ENCODE data around the gene MAPK12. TPM values are rescaled to one million over a fixed set of nuclear protein-coding genes. Genes with fewer than 3 reads are reported as not detected.

Gene MAPK12
- total and polyA plus RNA-seq, 2 donors from 2014 or later, result 13.4 to 15.9 TPM

DNA sequence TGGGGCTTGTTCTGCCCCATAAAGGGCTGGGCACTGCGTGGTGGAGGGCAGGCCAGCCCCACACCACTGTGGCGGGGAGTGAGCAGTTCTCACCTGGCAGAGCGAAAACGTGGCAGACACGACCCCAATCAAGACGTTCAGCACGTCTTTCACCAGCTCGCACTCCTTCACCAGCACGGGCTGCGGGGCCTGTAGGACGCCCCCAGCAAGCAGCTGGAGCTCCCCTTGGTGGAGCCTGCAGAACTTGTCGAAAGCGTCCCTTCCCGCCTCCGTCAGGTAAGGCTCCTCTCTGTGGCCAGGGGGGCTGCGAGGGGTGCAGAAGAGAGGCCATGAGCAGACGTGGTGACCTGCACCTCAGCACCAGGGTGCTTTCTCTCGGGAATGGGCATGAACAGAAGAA is 28.3 kb downstream of the MAPK12 start:
- Histone ChIP-seq H3K27ac (ENCODE audit: low read depth in 2 of 2, low read length in 2 of 2) (no peak overlapping the region), H3K9me3 (ENCODE audit: control insufficient read depth in 2 of 3, insufficient read depth in 1 of 3, low read length in 3 of 3) (no peaks in the 10 kb centered on the region), H3K4me3 (ENCODE audit: low read length in 3 of 3) (no peak overlapping the region), H3K36me3 (ENCODE audit: control insufficient read depth in 2 of 3, insufficient read depth in 3 of 3, low read length in 3 of 3) (peaks cover 0 to 8% (median 5%) of the 10 kb centered on the region in 3 donors), H3K9ac (ENCODE audit: low read length in 3 of 3) (no peak overlapping the region), H3K27me3 (ENCODE audit: control insufficient read depth, insufficient read depth, low read length) (no peaks in the 10 kb centered on the region), H3K4me1 (ENCODE audit: control insufficient read depth in 2 of 3, insufficient read depth in 2 of 3, low read depth in 1 of 3, low read length in 3 of 3) (no peaks in the 10 kb centered on the region)
- intact Hi-C loops (cut with DNase I), result no loop called here
- TF ChIP-seq, protein P1, sequence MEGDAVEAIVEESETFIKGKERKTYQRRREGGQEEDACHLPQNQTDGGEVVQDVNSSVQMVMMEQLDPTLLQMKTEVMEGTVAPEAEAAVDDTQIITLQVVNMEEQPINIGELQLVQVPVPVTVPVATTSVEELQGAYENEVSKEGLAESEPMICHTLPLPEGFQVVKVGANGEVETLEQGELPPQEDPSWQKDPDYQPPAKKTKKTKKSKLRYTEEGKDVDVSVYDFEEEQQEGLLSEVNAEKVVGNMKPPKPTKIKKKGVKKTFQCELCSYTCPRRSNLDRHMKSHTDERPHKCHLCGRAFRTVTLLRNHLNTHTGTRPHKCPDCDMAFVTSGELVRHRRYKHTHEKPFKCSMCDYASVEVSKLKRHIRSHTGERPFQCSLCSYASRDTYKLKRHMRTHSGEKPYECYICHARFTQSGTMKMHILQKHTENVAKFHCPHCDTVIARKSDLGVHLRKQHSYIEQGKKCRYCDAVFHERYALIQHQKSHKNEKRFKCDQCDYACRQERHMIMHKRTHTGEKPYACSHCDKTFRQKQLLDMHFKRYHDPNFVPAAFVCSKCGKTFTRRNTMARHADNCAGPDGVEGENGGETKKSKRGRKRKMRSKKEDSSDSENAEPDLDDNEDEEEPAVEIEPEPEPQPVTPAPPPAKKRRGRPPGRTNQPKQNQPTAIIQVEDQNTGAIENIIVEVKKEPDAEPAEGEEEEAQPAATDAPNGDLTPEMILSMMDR (IDR thresholded peaks at IDR 0.05; ENCODE audit: borderline replicate concordance, extremely low read depth, insufficient read depth), result no peak
- FAIRE-seq (no peak), DNase-seq (peak in 1 of 5 donors; percentile 71)

DNA sequence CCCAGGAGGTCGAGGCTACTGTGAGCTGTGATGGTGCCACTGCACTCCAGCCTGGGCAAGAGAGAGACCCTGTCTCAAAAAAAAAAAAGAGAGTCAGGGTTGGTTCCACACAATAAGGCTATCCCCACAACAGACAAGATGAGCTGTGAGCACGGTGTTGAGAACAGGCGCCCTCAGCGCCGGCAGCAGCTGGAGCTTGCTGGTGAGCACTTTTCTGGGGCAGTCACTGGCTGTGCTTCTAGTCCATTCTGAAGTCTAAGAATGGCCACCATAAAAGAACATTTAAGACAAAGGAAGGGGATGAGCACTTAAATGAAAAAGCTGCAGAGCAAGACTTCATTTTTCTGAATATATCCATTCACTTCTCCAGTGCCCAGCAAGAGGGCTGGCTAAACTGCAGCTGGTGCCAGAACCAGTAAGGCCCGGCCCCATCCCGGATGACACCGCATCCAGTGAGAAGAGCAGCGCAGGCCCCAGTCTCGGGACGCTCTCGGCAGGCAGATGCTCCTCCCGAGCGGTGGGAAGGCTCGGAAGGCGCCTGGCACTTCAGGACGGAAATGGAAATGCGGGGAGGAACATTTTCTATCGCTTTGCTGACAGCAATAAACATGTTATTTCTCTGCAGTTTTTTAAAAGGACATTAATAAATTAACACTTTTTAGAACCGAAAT is 28.9 kb downstream of the MAPK12 start:
- Histone ChIP-seq H3K27ac (ENCODE audit: low read depth in 2 of 2, low read length in 2 of 2) (no peak overlapping the region), H3K4me1 (ENCODE audit: control insufficient read depth in 2 of 3, insufficient read depth in 2 of 3, low read depth in 1 of 3, low read length in 3 of 3) (no peaks in the 10 kb centered on the region), H3K36me3 (ENCODE audit: control insufficient read depth in 2 of 3, insufficient read depth in 3 of 3, low read length in 3 of 3) (peaks cover 0 to 8% (median 5%) of the 10 kb centered on the region in 3 donors), H3K9me3 (ENCODE audit: control insufficient read depth in 2 of 3, insufficient read depth in 1 of 3, low read length in 3 of 3) (no peaks in the 10 kb centered on the region), H3K9ac (ENCODE audit: low read length in 3 of 3) (no peak overlapping the region), H3K27me3 (ENCODE audit: control insufficient read depth, insufficient read depth, low read length) (no peaks in the 10 kb centered on the region), H3K4me3 (ENCODE audit: low read length in 3 of 3) (no peak overlapping the region)
- intact Hi-C loops (cut with DNase I), result no loop called here
- DNase-seq (no peak), FAIRE-seq (no peak)
- TF ChIP-seq, protein P1 (IDR thresholded peaks at IDR 0.05; ENCODE audit: borderline replicate concordance, extremely low read depth, insufficient read depth), result no peak

GRCh38 chr22:50229370-50229769 is 32.1 kb downstream of the MAPK12 start:
- intact Hi-C loops (cut with DNase I), result no loop called here
- FAIRE-seq (no peak), DNase-seq (no peak)
- Histone ChIP-seq H3K4me3 (ENCODE audit: low read length in 3 of 3) (no peak overlapping the region), H3K27me3 (ENCODE audit: control insufficient read depth, insufficient read depth, low read length) (no peaks in the 10 kb centered on the region), H3K36me3 (ENCODE audit: control insufficient read depth in 2 of 3, insufficient read depth in 3 of 3, low read length in 3 of 3) (peaks cover 0 to 11% (median 9%) of the 10 kb centered on the region in 3 donors), H3K4me1 (ENCODE audit: control insufficient read depth in 2 of 3, insufficient read depth in 2 of 3, low read depth in 1 of 3, low read length in 3 of 3) (no peaks in the 10 kb centered on the region), H3K27ac (ENCODE audit: low read depth in 2 of 2, low read length in 2 of 2) (no peak overlapping the region), H3K9me3 (ENCODE audit: control insufficient read depth in 2 of 3, insufficient read depth in 1 of 3, low read length in 3 of 3) (no peaks in the 10 kb centered on the region), H3K9ac (ENCODE audit: low read length in 3 of 3) (no peak overlapping the region)
- TF ChIP-seq, protein P1 (IDR thresholded peaks at IDR 0.05; ENCODE audit: borderline replicate concordance, extremely low read depth, insufficient read depth), result no peak
